Measurements from ENCODE around the gene CSTB. TPM values are rescaled to one million over a fixed set of nuclear protein-coding genes. Genes with fewer than 3 reads are reported as not detected.

Gene CSTB
- total RNA-seq, 1 experiment from 2014 or later: 40.7 TPM

DNA sequence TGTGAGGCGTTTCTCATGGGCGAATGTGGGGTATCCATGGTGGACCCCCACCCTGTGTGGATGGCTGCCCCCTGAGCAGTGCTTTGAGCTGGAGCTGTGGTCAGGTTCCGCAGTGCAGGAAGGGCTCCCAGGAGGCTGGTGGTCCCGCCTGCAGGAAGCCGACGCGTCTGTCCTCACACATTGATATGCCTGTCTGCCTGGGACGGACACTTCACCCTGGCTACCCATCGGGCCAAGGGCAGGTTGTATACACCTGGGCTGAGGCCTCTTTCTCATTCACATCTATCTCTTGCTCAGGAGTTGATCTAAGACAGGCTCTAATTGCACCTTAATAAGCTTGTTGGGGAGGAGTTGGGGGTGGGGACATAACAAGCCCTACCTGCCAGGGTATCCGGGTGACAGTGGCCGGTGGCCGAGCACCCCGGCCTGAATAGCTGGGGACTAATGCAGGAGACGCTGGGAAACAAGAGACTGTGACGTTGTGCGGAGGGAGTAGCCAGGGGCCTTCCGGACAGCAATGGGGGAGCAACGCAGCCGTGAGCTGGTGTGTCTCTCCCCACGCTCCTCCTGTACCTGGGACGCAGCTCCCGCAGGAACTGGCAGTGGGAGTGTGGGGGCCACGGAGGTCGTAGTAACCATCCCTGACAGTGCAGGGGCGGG is 35.5 kb downstream of the CSTB start:
- Mint-ChIP-seq H3K9me3 (no peaks in the 10 kb centered on the region), H3K4me1 (peaks cover 14 to 17% of the 10 kb centered on the region in 2 experiments), H3K27ac (peak overlapping the region; percentile 95 to 97 (median 97)), H3K27me3 (ENCODE audit: low read depth) (no peaks in the 10 kb centered on the region), H3K4me3 (peak overlapping the region; percentile 48 to 67), H3K36me3 (ENCODE audit: insufficient read depth in 1 of 3, low read depth in 3 of 3) (peaks cover 6 to 28% (median 20%) of the 10 kb centered on the region in 3 experiments; a peak in 6 of 7 replicates)
- no peak overlapping the region for H3K27ac ChIP-seq (ENCODE audit: insufficient read length, low read depth, low read length)
- TF ChIP-seq, protein P1, sequence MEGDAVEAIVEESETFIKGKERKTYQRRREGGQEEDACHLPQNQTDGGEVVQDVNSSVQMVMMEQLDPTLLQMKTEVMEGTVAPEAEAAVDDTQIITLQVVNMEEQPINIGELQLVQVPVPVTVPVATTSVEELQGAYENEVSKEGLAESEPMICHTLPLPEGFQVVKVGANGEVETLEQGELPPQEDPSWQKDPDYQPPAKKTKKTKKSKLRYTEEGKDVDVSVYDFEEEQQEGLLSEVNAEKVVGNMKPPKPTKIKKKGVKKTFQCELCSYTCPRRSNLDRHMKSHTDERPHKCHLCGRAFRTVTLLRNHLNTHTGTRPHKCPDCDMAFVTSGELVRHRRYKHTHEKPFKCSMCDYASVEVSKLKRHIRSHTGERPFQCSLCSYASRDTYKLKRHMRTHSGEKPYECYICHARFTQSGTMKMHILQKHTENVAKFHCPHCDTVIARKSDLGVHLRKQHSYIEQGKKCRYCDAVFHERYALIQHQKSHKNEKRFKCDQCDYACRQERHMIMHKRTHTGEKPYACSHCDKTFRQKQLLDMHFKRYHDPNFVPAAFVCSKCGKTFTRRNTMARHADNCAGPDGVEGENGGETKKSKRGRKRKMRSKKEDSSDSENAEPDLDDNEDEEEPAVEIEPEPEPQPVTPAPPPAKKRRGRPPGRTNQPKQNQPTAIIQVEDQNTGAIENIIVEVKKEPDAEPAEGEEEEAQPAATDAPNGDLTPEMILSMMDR (conservative IDR thresholded peaks at IDR 0.05): no peak
- H3K56ac ChIP-seq (ENCODE audit: insufficient read length, low read depth, low read length): no peak overlapping the region
- no peak overlapping the region for H2AFZ ChIP-seq (ENCODE audit: low read length)
- H3K4me1 ChIP-seq (ENCODE audit: insufficient read depth, low read length): no peaks in the 10 kb centered on the region
- peak; percentile 91 for DNase-seq
- no peak overlapping the region for H4K5ac ChIP-seq (ENCODE audit: insufficient read length, low read depth, low read length)
- no peak overlapping the region for H3K4me2 ChIP-seq (ENCODE audit: insufficient read depth, insufficient read length, low read length)
- no peak overlapping the region for H3K23ac ChIP-seq (ENCODE audit: insufficient read length, low read depth, low read length)
- no peak overlapping the region for H3K4ac ChIP-seq (ENCODE audit: low read depth, low read length)
- H2BK120ac ChIP-seq (ENCODE audit: low read depth, low read length, poor library complexity, severe bottlenecking): no peak overlapping the region
- no peaks in the 10 kb centered on the region for H3K23me2 ChIP-seq (ENCODE audit: insufficient read length, low read depth, low read length, poor library complexity, severe bottlenecking)
- no peak overlapping the region for H3K14ac ChIP-seq (ENCODE audit: insufficient read depth, low read length)
- H2BK15ac ChIP-seq (ENCODE audit: low read depth, low read length): no peak overlapping the region
- H3K18ac ChIP-seq (ENCODE audit: insufficient read length, low read depth, low read length): no peak overlapping the region
- no peak overlapping the region for H2AK5ac ChIP-seq (ENCODE audit: insufficient read length, low read length)
- no peak overlapping the region for H3T11ph ChIP-seq (ENCODE audit: low read length)
- no peaks in the 10 kb centered on the region for H3K9me3 ChIP-seq (ENCODE audit: control insufficient read depth, low read depth, low read length)
- H3K79me2 ChIP-seq (ENCODE audit: insufficient read depth, low read length): no peaks in the 10 kb centered on the region
- H4K20me1 ChIP-seq (ENCODE audit: control insufficient read depth, insufficient read depth, insufficient read length): peaks cover 4% of the 10 kb centered on the region
- H3K27me3 ChIP-seq (ENCODE audit: insufficient read depth, low read length): no peaks in the 10 kb centered on the region
- H4K8ac ChIP-seq (replicated peaks; ENCODE audit: insufficient read length, low read depth, low read length): no peak overlapping the region
- no peak overlapping the region for H3K9ac ChIP-seq (ENCODE audit: extremely low read depth, insufficient read length, low read length)
- no peak overlapping the region for H2BK5ac ChIP-seq (ENCODE audit: insufficient read length, low read length)
- no peak overlapping the region for H2BK20ac ChIP-seq (ENCODE audit: low read depth, low read length, poor library complexity, severe bottlenecking)
- no CpG with 5 or more reads among the region's 25 CpGs for WGBS (ENCODE audit: extremely low coverage, insufficient read length, low lambda C conversion rate)
- H4K91ac ChIP-seq (ENCODE audit: insufficient read length, low read depth, low read length): no peak overlapping the region
- H2BK12ac ChIP-seq (ENCODE audit: insufficient read length, low read depth, low read length): no peak overlapping the region
- H3K79me1 ChIP-seq (ENCODE audit: insufficient read depth, low read depth, low read length, poor library complexity, severe bottlenecking): no peaks in the 10 kb centered on the region
